OCI-LY1 (cell line): ENCODE results near the gene ASTE1.

Source experiments
- EZH2 ChIP-seq: fragments of 200-600 bp; sonication (generic), shearing (Covaris generic); IDR thresholded peaks from 2 replicates; pipeline ENCODE4 v1.8.0; 2017; ENCODE audit warnings: borderline replicate concordance, mixed run types, mild to moderate bottlenecking, antibody characterized with exemption, low read length, moderate library complexity, mixed read lengths
- TF ChIP-seq, protein P1 (sequence below): fragments of 200-600 bp; sonication (generic), shearing (Covaris generic); IDR thresholded peaks from 2 replicates; pipeline ENCODE4 v1.5.1; 2017; ENCODE audit warnings: mild to moderate bottlenecking, antibody characterized with exemption, low read length, moderate library complexity, mixed read lengths

- TF ChIP-seq, protein P1, sequence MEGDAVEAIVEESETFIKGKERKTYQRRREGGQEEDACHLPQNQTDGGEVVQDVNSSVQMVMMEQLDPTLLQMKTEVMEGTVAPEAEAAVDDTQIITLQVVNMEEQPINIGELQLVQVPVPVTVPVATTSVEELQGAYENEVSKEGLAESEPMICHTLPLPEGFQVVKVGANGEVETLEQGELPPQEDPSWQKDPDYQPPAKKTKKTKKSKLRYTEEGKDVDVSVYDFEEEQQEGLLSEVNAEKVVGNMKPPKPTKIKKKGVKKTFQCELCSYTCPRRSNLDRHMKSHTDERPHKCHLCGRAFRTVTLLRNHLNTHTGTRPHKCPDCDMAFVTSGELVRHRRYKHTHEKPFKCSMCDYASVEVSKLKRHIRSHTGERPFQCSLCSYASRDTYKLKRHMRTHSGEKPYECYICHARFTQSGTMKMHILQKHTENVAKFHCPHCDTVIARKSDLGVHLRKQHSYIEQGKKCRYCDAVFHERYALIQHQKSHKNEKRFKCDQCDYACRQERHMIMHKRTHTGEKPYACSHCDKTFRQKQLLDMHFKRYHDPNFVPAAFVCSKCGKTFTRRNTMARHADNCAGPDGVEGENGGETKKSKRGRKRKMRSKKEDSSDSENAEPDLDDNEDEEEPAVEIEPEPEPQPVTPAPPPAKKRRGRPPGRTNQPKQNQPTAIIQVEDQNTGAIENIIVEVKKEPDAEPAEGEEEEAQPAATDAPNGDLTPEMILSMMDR, result no peak
- TF ChIP-seq EZH2, result no peak
Observed at GRCh38 chr3:130967281-130967680, 59.3 kb downstream of the ASTE1 start.
